Measurements from ENCODE around the gene PHTF1. TPM values are rescaled to one million over a fixed set of nuclear protein-coding genes. Genes with fewer than 3 reads are reported as not detected.

PHTF1 gene
- total RNA-seq, 1 donor from 2014 or later = 64.9 TPM

DNA sequence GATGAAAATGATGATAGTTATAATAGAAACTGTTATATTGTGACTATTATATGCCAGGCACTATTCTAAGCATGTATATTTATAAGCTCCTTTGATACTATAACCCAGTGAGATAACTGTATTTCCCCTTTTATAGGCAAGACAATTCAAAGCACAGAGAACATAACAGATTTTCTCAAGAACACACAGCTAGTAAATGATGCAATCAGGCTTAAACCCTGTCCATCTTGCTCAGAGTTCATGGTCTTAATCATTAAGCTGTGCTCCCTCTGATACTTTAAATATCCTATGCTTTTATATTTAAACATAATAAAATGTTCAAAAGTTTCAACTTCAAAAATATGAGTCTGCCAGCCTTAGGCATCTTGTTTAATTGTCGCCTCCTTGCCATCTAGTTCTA, 88.6 kb downstream of the PHTF1 start:
- DNase-seq (ENCODE audit: low read depth) = no peak

DNA sequence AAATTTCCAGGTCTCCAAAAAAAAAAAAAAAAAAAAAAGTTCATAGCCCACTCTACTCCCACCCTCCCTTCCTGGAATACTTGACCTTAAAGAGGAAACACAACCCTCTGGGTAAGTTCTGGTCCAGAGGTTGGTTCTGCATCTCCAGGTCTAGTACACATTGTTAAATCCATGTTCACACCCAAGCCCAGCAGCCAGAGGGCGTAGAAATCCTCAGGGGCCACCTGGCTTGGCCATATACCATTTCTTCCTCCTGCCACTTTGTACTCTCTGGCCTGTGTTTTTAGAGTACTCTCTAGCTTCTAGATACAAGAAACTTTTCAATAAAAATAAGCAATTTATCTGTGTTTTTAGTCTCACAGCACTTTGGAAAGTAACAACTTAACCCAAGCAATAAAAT, 89.3 kb downstream of the PHTF1 start:
- no peak for DNase-seq (ENCODE audit: low read depth)

DNA sequence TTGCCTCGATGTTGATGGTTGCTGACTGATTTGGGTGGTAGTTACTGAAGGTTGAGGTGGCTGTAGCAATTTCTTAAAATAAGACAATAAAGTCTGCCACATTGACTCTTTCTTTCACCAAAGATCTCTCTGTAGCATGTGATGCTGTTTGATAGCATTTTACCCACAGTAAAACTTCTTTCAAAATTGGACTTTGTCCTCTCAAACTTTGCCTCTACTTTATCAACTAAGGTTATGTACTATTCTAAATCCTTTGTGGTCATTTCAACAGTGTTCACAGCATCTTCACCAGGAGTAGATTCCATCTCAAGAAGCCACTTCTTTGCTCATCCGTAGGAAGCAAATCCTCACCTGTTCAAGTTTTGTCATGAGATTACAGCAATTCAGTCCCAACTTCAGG, 93.2 kb downstream of the PHTF1 start:
- DNase-seq (ENCODE audit: low read depth) = no peak

DNA sequence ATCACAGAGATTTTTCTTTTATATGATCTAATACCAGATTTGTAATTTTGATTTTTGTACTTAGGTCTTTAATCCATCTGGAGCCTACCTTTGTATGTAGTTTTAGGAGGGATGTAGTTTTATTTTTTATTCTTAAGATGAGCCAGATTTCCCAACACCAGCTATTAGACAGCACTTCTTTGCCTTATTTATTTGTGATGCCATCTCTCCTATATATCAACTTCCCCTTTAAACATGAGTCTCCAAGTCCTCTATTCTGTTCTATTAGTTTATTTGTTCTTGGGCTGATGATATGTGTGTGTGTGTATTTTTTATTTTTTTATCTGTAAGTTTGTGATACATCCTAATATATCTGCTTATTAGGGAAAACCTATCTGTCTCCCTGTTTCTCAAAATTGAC, 94.2 kb downstream of the PHTF1 start:
- no peak for DNase-seq (ENCODE audit: low read depth)

DNA sequence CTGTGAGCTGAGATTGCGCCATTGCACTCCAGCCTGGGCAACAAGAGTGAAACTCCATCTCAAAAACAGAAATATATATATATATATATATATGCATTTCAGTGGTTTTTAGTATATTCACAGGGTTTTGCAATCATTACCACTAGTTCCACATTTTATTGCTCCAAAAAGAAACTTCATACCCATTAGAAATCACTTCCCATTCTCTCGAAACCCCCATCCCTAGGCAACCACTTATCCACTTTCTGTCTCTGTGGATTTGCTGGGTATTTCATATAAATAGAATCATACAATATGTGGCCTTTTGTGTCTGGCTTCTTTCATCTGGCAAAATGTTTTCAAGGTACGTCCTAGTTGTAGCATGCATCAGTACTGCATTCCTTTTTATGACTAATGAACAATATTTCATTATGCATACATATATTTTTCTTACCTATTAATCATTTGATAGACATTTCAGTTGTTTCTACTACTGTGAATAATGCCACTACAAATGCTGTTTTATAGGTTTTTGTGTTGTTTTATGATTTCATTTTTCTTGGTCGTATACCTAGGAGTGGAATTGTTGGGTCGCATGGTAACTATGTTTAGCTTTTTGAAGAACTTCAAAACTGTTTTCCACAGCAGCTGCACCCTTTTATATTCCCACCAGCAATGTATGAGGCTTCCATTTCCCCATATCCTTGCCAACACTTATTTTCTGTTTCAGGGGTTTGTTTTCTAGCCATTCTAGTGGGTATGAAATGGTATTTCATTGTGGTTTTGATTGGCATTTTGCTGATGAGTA, 95.9 kb downstream of the PHTF1 start:
- peak; percentile 65 for DNase-seq (ENCODE audit: low read depth)

DNA sequence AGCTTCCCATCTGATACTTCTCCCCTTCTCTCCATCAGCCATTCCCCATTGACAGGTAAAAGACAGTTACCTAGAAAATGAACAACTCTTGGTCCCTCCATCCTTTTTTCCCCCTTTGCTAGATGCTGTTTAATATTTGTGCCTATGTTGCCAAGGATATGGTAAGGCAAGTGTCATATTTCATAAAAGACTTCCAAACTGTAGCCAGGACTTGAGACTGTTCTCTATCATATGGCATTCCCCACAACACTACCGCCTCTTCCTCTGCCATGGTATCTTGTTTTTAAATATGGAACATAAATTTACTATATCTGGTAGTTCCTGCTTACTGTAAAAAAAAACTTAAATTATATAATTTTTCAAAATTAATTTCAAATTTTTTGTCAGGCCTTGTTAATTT, 97.2 kb downstream of the PHTF1 start:
- peak; percentile 14 for DNase-seq (ENCODE audit: low read depth)

DNA sequence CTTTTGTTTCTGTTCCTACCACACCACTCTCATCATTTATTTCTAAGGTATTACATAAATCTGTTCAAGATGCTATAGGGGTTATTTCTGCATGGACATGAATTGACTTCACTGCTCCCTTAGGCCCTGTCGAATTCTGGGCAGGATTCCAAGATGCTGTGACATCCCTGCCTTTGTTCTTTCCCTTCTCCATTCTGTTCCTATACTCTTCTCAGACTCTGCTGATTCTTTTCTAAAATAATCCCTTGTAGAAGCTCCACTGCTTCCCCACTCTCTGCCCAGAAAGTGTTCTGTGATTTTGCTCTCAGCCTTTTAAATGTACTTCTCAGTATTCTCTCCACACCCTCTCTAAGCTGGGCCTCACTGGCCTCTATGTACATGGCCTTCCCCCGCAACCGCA, 99.2 kb downstream of the PHTF1 start:
- DNase-seq (ENCODE audit: low read depth) = no peak

DNA sequence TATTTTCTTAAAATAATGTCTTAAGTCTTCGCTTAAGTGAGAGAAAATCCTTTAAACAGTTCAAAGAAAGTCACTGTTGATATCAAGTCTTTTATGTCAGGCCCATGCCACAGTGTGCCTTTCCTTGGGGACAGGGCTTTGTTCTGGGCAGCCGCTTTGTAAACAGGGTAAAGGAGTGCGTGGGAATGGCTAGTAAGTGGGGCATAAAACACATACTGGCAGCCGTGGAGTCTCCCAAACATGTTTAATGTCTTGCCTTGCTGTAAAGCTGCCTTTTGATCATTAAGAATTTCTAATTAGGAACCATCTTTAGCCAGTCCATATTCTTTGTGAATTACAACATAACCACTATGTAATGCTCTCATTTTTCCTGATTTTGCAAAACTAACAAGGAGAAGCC, 99.7 kb downstream of the PHTF1 start:
- no peak for DNase-seq (ENCODE audit: low read depth)

DNA sequence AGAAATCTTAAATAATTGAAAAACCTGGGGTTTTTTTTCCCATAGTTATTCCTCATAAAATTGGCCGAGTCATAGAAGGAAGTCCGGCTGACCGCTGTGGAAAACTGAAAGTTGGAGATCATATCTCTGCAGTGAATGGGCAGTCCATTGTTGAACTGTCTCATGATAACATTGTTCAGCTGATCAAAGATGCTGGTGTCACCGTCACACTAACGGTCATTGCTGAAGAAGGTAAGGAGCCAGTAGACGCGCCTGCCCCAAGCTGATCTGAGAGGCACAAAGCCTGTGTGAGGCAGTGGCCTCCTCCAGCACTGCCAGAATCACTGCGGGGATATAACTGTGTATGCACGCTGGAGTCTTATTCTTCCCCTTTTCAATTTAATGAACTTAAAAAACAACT, 100.3 kb downstream of the PHTF1 start:
- no peak for DNase-seq (ENCODE audit: low read depth)

DNA sequence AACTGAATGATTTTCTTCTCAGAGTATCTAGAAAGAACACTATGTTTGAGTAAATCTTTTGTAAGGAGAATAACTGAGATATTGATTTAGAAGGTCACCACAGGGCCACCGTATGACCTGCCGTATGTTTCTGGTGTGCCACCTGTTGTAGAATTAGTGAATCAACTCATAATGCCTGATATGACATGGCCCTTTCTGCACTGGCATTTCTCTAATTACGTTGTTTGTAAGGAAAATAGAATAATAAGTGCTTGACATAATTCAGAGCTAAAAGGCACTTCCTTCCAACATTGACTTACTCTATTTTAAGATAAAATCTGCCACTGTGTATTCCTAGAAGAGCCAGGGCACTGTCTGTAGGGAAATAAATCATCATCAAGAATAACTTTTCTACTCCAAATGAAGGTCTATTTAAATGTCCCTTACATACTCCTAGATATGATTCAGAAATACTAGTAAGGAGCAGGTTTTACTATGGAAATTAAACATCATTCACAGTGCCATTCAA, 101.7 kb downstream of the PHTF1 start:
- DNase-seq (ENCODE audit: low read depth) = no peak

DNA sequence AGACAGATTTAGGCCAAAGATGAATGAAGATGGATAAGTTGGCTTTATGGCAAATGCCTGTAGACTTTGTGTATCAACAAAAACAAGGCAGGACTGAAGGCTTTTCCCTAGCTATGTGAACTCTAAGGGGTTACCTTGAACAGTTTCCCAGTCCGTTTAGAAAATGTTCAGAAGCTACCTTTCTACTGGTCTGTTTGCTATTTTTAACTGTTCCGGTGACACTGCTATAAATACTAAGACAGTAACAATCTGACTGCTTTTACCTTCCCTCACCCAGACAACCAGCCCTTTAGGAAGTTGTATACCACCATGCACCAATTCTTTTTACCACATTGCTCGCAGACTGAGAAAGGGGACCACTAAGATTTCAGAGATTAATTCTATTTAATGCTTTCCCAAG, 102.2 kb downstream of the PHTF1 start:
- DNase-seq (ENCODE audit: low read depth) = no peak

DNA sequence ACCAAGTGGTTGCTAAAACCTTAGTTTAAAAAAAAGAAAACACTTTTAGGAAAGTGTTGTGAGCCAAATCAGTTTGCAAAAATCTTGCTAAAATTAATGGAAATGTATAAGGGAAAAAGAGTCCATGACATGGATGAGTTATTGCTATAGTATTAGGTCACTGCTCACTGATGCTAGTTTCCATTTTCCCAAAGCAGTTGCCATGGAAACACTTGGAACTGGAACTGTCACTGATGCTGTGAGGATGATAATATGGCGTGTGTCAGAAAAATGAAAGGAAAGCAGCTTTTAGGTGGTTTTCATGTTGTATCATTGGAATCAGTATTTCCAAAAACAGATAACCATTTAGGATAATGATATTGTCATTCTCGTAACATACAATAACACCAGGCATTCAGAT, 104.4 kb downstream of the PHTF1 start:
- DNase-seq (ENCODE audit: low read depth) = no peak

DNA sequence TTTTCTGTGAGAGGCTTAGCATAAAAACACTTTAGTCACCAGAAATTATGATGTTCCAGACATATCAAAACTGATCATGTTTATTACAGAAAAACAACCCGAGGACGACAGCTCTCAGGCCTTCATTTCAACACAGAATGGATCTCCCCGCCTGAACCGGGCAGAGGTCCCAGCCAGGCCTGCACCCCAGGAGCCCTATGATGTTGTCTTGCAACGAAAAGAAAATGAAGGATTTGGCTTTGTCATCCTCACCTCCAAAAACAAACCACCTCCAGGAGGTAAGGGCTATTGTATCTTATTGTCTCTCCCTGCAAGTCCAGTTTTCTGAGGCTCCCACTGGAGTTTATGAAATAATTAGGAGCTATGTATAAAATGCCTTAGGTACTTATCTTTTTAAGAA, 105.5 kb downstream of the PHTF1 start:
- no peak for DNase-seq (ENCODE audit: low read depth)

DNA sequence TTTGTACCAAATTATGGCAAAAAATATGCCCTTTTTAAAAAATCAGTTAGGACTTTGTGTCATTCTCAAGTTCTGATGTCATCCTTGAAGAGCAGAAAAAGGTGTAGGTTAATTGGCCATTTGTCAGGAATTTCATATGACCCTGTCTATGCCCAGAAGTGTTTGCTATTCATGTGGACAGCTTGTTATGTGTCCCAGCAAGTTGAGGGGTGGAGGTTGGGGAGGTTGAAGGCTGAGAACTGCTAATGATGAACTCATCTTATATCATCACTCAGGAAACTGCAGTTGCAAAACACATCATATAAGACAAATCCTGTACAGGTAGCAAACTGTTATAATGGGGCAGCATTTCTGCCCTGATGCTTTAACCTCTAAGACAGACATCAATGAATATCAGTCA, 106.5 kb downstream of the PHTF1 start:
- no peak for DNase-seq (ENCODE audit: low read depth)

DNA sequence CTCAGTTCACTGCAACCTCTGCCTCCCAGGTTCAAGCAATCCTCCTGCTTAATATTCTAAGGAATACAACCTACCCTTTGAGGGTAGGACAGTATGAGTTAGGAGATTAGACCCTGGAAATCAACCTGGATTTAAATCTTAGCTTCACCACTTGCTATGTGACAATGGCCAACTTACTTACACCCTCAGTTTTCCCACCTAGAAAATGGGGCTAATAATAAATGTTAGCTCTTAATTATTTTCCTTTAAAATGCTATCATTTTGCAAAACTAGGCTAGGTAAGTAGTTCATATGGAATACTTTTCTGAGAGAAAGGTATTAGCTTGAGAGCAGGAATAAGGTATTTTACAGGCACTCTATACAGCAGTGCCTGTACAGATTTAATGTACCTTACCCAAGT, 110.8 kb downstream of the PHTF1 start:
- DNase-seq (ENCODE audit: low read depth) = no peak

DNA sequence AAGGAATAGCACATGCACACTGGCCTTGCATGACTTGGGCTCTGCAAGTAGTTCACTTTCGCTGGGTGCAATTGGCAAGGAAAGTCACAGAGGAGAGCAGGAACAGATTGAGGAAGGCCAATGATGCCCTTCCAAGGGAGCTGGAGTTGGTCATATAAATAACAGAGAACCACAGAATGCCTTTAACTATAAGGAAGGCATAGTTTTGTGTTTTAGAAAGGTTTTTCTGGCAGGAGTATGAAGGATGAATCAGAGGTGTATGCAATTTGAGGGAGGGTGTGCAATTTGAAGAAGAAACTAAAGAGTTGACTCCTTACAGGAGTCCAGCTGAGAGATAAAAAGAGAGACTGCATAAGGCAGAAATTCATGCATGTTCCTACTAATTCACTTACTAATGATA, 112.1 kb downstream of the PHTF1 start:
- no peak for DNase-seq (ENCODE audit: low read depth)

Other genes with a start within 250 kb of the PHTF1 start
- 8.5 and 12.4 TPM in 2 replicates for gene RSBN1, start 53.0 kb upstream of the PHTF1 start, total RNA-seq
- gene PTPN22, start 112.2 kb upstream of the PHTF1 start, total RNA-seq = 1.4 and 2.0 TPM in 2 replicates
- gene BCL2L15, start 128.1 kb upstream of the PHTF1 start, total RNA-seq = 0.37 and 4.4 TPM in 2 replicates
- 11.0 and 13.1 TPM in 2 replicates for gene AP4B1, start 145.3 kb upstream of the PHTF1 start, total RNA-seq
- 4.2 and 5.3 TPM in 2 replicates for gene DCLRE1B, start 145.8 kb upstream of the PHTF1 start, total RNA-seq
- 45.0 and 71.9 TPM in 2 replicates for gene HIPK1, start 169.8 kb upstream of the PHTF1 start, total RNA-seq
- 239 and 310 TPM in 2 replicates for gene OLFML3, start 220.0 kb upstream of the PHTF1 start, total RNA-seq

Data from myocyte (in vitro differentiated cells).